Activated T-cell treated with anti-CD3 and anti-CD28 coated beads, Interleukin-2, amount 50 U/mL, for 24 hours (primary cell): ENCODE measurements around the gene TMEM45B.
A peak's percentile ranks its signal among the peaks of the same experiment; 100 is the strongest.
"Not testable (repeated sequence)": the region's sequence is repeated elsewhere in the genome, so short reads cannot be mapped to it uniquely, and the experiment has no call there.

ENCODE experiments used
- DNase-seq: peaks from one replicate; pipeline ENCODE4 v3.0.0-alpha.2; 2020
- H3K27ac Mint-ChIP-seq: 2 replicates; pipeline ENCODE4 v1.8.0; 2020; ENCODE audit warnings: mild to moderate bottlenecking, mixed read lengths
- H3K27me3 Mint-ChIP-seq: 2 replicates; pipeline ENCODE4 v1.8.0; 2020; ENCODE audit warnings: mixed read lengths
- H3K36me3 Mint-ChIP-seq: 2 replicates; pipeline ENCODE4 v1.8.0; 2020; ENCODE audit warnings: low read depth, mixed read lengths
- H3K4me1 Mint-ChIP-seq: 2 replicates; pipeline ENCODE4 v1.8.0; 2020; ENCODE audit warnings: low read depth, mixed read lengths
- H3K4me3 Mint-ChIP-seq: 2 replicates; pipeline ENCODE4 v1.8.0; 2020; ENCODE audit warnings: mild to moderate bottlenecking, moderate library complexity, mixed read lengths
- H3K9me3 Mint-ChIP-seq: 2 replicates; pipeline ENCODE4 v1.8.0; 2020; ENCODE audit warnings: mixed read lengths

TMEM45B gene

GRCh38 chr11:129791515-129791914 lies 24.1 kb upstream of the TMEM45B start:
- H3K27ac Mint-ChIP-seq, result no peak overlapping the region
- no peaks in the 10 kb centered on the region for H3K27me3 Mint-ChIP-seq
- H3K36me3 Mint-ChIP-seq, result peaks cover 5% of the 10 kb centered on the region
- DNase-seq, result no peak
- H3K4me1 Mint-ChIP-seq, result peaks cover 10% of the 10 kb centered on the region
- H3K9me3 Mint-ChIP-seq, result peaks cover 8% of the 10 kb centered on the region
- no peak overlapping the region for H3K4me3 Mint-ChIP-seq

- H3K27me3 Mint-ChIP-seq, result no peaks in the 10 kb centered on the region
- no peak overlapping the region for H3K4me3 Mint-ChIP-seq
- H3K36me3 Mint-ChIP-seq, result peaks cover 5% of the 10 kb centered on the region
- no peak overlapping the region for H3K27ac Mint-ChIP-seq
- H3K9me3 Mint-ChIP-seq, result peaks cover 8% of the 10 kb centered on the region
- H3K4me1 Mint-ChIP-seq, result peaks cover 10% of the 10 kb centered on the region
- DNase-seq, result no peak
Measured at GRCh38 chr11:129792663-129793062, 23.0 kb upstream of the TMEM45B start.

GRCh38 chr11:129795089-129795488 lies 20.6 kb upstream of the TMEM45B start:
- Mint-ChIP-seq H3K9me3 (peaks cover 22% of the 10 kb centered on the region), H3K36me3 (peaks cover 8% of the 10 kb centered on the region), H3K4me1 (peaks cover 11% of the 10 kb centered on the region), H3K27me3 (no peaks in the 10 kb centered on the region), H3K27ac (no peak overlapping the region), H3K4me3 (no peak overlapping the region)
- DNase-seq, result no peak

GRCh38 chr11:129798212-129798611 lies 17.4 kb upstream of the TMEM45B start:
- Mint-ChIP-seq H3K27me3 (no peaks in the 10 kb centered on the region), H3K4me3 (no peak overlapping the region), H3K27ac (no peak overlapping the region), H3K9me3 (peaks cover 22% of the 10 kb centered on the region), H3K36me3 (peaks cover 8% of the 10 kb centered on the region), H3K4me1 (peaks cover 12% of the 10 kb centered on the region)
- DNase-seq, result no peak

GRCh38 chr11:129800162-129800561 lies 15.5 kb upstream of the TMEM45B start:
- H3K27ac Mint-ChIP-seq, H3K4me3 Mint-ChIP-seq, H3K36me3 Mint-ChIP-seq, DNase-seq, H3K27me3 Mint-ChIP-seq: not testable (repeated sequence)
- peaks cover 30% of the 10 kb centered on the region for H3K4me1 Mint-ChIP-seq
- peaks cover 23% of the 10 kb centered on the region for H3K9me3 Mint-ChIP-seq

- DNase-seq, result no peak
- Mint-ChIP-seq H3K4me3 (no peak overlapping the region), H3K27me3 (no peaks in the 10 kb centered on the region), H3K4me1 (peaks cover 34% of the 10 kb centered on the region), H3K36me3 (peaks cover 3% of the 10 kb centered on the region), H3K27ac (no peak overlapping the region), H3K9me3 (peaks cover 23% of the 10 kb centered on the region)
Measured at GRCh38 chr11:129800655-129801054, 15.0 kb upstream of the TMEM45B start.

GRCh38 chr11:129803533-129803932 lies 12.1 kb upstream of the TMEM45B start:
- peaks cover 20% of the 10 kb centered on the region for H3K9me3 Mint-ChIP-seq
- peak overlapping the region; percentile 79 for H3K27ac Mint-ChIP-seq
- H3K36me3 Mint-ChIP-seq, result peaks cover 3% of the 10 kb centered on the region
- H3K4me3 Mint-ChIP-seq, result no peak overlapping the region
- peaks cover 4% of the 10 kb centered on the region for H3K27me3 Mint-ChIP-seq
- peaks cover 49% of the 10 kb centered on the region for H3K4me1 Mint-ChIP-seq
- DNase-seq, result no peak

- Mint-ChIP-seq H3K36me3 (no peaks in the 10 kb centered on the region), H3K9me3 (peaks cover 16% of the 10 kb centered on the region), H3K4me3 (no peak overlapping the region), H3K27me3 (peaks cover 4% of the 10 kb centered on the region), H3K4me1 (peaks cover 49% of the 10 kb centered on the region), H3K27ac (peak overlapping the region; percentile 79)
- DNase-seq, result no peak
Measured at GRCh38 chr11:129804012-129804411, 11.6 kb upstream of the TMEM45B start.

- not testable (repeated sequence) for H3K9me3 Mint-ChIP-seq, H3K27me3 Mint-ChIP-seq, DNase-seq, H3K27ac Mint-ChIP-seq, H3K36me3 Mint-ChIP-seq, H3K4me3 Mint-ChIP-seq
- H3K4me1 Mint-ChIP-seq, result peaks cover 49% of the 10 kb centered on the region
Measured at GRCh38 chr11:129808241-129808640, 7.4 kb upstream of the TMEM45B start.

- no peak for DNase-seq
- no peak overlapping the region for H3K27ac Mint-ChIP-seq
- peaks cover 32% of the 10 kb centered on the region for H3K27me3 Mint-ChIP-seq
- no peaks in the 10 kb centered on the region for H3K9me3 Mint-ChIP-seq
- no peaks in the 10 kb centered on the region for H3K36me3 Mint-ChIP-seq
- peaks cover 41% of the 10 kb centered on the region for H3K4me1 Mint-ChIP-seq
- H3K4me3 Mint-ChIP-seq, result peak overlapping the region; percentile 78
Measured at GRCh38 chr11:129813231-129813791, 2.3 kb upstream of the TMEM45B start.

GRCh38 chr11:129814244-129815014 lies 1.2 kb upstream of the TMEM45B start:
- Mint-ChIP-seq H3K4me1 (peaks cover 41% of the 10 kb centered on the region), H3K4me3 (peak overlapping the region; percentile 78), H3K27ac (peak overlapping the region; percentile 75), H3K27me3 (peaks cover 32% of the 10 kb centered on the region), H3K36me3 (no peaks in the 10 kb centered on the region), H3K9me3 (no peaks in the 10 kb centered on the region)
- peak; percentile 80 for DNase-seq

- no peaks in the 10 kb centered on the region for H3K36me3 Mint-ChIP-seq
- H3K4me1 Mint-ChIP-seq, result peaks cover 33% of the 10 kb centered on the region
- no peaks in the 10 kb centered on the region for H3K9me3 Mint-ChIP-seq
- peaks cover 32% of the 10 kb centered on the region for H3K27me3 Mint-ChIP-seq
- H3K4me3 Mint-ChIP-seq, result no peak overlapping the region
- no peak for DNase-seq
- no peak overlapping the region for H3K27ac Mint-ChIP-seq
Measured at GRCh38 chr11:129817534-129818051, 1.9 kb downstream of the TMEM45B start.

- H3K4me3 Mint-ChIP-seq, H3K27ac Mint-ChIP-seq, H3K9me3 Mint-ChIP-seq, H3K36me3 Mint-ChIP-seq, DNase-seq: not testable (repeated sequence)
- Mint-ChIP-seq H3K4me1 (peaks cover 32% of the 10 kb centered on the region), H3K27me3 (peaks cover 32% of the 10 kb centered on the region)
Measured at GRCh38 chr11:129818236-129818635, 2.6 kb downstream of the TMEM45B start.

GRCh38 chr11:129819237-129819636 lies 3.6 kb downstream of the TMEM45B start:
- H3K27ac Mint-ChIP-seq, result no peak overlapping the region
- no peak overlapping the region for H3K4me3 Mint-ChIP-seq
- H3K4me1 Mint-ChIP-seq, result peaks cover 21% of the 10 kb centered on the region
- peaks cover 27% of the 10 kb centered on the region for H3K27me3 Mint-ChIP-seq
- no peak for DNase-seq
- no peaks in the 10 kb centered on the region for H3K9me3 Mint-ChIP-seq
- H3K36me3 Mint-ChIP-seq, result no peaks in the 10 kb centered on the region

GRCh38 chr11:129820228-129820627 lies 4.6 kb downstream of the TMEM45B start:
- H3K4me3 Mint-ChIP-seq, DNase-seq, H3K9me3 Mint-ChIP-seq, H3K36me3 Mint-ChIP-seq, H3K27ac Mint-ChIP-seq: not testable (repeated sequence)
- Mint-ChIP-seq H3K27me3 (peaks cover 17% of the 10 kb centered on the region), H3K4me1 (peaks cover 12% of the 10 kb centered on the region)
